Cardiac muscle cell (in vitro differentiated cells and primary cell): ENCODE results near the gene GRIA3. TPM values are rescaled to one million over a fixed set of nuclear protein-coding genes. Genes with fewer than 3 reads are reported as not detected.

Experiments
- DNase-seq, 2 donors: peaks; one replicate each; pipeline versions ENCODE4 v3.0.0 to v3.0.0-alpha.2; 2010 to 2017; ENCODE audit warnings: low read depth in 1 of 2, low spot score in 1 of 2
- H3K27ac ChIP-seq: fragments of 200-600 bp; sonication (generic); 2 replicates; pipeline ENCODE4 v1.5.1; 2016
- H3K27me3 ChIP-seq: fragments of 200-600 bp; sonication (generic); 2 replicates; pipeline ENCODE4 v1.6.0; 2016; ENCODE audit warnings: control low read depth
- H3K36me3 ChIP-seq: fragments of 200-600 bp; sonication (generic); 2 replicates; pipeline ENCODE4 v1.5.1; 2016; ENCODE audit warnings: control low read depth
- H3K4me1 ChIP-seq: fragments of 200-600 bp; sonication (generic); 2 replicates; pipeline ENCODE4 v1.8.1; 2017; ENCODE audit warnings: low read depth, mild to moderate bottlenecking, mixed run types
- H3K4me3 ChIP-seq: fragments of 200-600 bp; sonication (generic); 2 replicates; pipeline ENCODE4 v1.5.1; 2016; ENCODE audit warnings: mild to moderate bottlenecking
- H3K9me3 ChIP-seq: fragments of 200-600 bp; sonication (generic); 2 replicates; pipeline ENCODE4 v1.5.1; 2017; ENCODE audit warnings: low read depth, mild to moderate bottlenecking, control low read depth
- polyA plus RNA-seq: library from polyadenylated mRNA; unstranded; fragments of >200 nt; fragmentation: Nextera tagmentation; extraction: Ambion mirVana; gene quantifications from 2 replicates; pipeline ENCODE4 v1.2.1, GENCODE V29; 2016
- total RNA-seq: library from RNA; depleted of rRNA; stranded (reverse); fragments of >200 nt; gene quantifications from 2 replicates; pipeline ENCODE4 v1.2.3, GENCODE V29; 2016
- TF ChIP-seq, protein P1 (sequence below): IDR thresholded peaks from 2 replicates; pipeline ENCODE4 v1.5.1; 2012; ENCODE audit warnings: low read depth, mild to moderate bottlenecking, low read length

Gene GRIA3
- total and polyA plus RNA-seq, 2 experiments from 2014 or later = 2.8 to 6.1 TPM

DNA sequence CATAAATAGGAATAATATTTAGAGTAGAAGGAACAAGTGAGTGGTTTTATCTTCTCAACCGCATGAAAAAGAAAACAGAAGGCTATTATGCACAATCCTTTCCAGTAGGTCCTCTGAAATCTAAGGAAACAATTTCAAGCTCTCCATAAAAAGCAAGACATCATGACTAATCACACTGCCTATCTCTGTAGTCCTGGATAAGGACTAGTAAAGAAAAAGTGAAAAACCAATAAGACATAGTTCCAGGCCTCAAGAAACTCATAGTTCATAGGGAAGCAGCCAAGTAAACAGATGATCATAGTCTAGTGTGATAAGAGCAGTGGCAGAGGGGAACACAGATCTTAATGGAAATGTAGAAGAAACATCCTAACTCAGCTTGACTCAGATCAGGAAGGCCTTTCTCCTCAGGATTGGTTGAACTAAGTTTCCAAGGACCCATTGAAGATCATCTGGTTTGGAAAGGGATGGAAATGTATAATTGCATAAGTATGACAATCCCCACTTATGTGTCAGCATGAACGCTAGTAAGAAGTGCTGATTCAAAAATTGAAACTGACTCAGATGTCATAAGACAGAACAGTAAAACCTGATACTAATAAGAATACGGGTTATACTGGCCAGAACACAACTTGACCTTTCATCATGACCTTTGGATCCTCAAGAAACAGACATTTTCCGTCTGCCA is 155.3 kb downstream of the GRIA3 start:
- DNase-seq = peak in 1 of 2 donors; percentile 0
- Histone ChIP-seq H3K27me3 (no peaks in the 10 kb centered on the region), H3K27ac (no peak overlapping the region), H3K4me3 (no peak overlapping the region), H3K4me1 (peaks cover 4% of the 10 kb centered on the region), H3K9me3 (no peaks in the 10 kb centered on the region), H3K36me3 (no peaks in the 10 kb centered on the region)
- TF ChIP-seq, protein P1, sequence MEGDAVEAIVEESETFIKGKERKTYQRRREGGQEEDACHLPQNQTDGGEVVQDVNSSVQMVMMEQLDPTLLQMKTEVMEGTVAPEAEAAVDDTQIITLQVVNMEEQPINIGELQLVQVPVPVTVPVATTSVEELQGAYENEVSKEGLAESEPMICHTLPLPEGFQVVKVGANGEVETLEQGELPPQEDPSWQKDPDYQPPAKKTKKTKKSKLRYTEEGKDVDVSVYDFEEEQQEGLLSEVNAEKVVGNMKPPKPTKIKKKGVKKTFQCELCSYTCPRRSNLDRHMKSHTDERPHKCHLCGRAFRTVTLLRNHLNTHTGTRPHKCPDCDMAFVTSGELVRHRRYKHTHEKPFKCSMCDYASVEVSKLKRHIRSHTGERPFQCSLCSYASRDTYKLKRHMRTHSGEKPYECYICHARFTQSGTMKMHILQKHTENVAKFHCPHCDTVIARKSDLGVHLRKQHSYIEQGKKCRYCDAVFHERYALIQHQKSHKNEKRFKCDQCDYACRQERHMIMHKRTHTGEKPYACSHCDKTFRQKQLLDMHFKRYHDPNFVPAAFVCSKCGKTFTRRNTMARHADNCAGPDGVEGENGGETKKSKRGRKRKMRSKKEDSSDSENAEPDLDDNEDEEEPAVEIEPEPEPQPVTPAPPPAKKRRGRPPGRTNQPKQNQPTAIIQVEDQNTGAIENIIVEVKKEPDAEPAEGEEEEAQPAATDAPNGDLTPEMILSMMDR = no peak

DNA sequence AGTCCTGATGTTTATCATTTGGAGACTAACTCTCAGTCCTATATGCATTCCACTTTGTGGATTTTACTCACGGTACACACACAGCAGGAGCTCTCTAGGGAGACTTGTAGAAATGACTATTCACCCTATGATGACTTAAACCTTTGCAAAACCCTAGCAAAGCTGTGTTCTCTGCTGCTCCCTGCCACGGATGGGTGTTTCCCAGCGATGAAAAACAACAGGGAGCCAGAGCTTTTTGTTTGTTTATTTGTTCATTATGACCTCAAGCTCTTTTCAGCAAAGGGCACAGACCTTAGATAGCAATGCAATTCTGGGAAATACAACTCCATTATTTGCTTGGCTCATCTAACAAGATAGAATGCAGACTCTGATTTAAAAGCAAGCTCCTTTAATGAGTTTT is 156.6 kb downstream of the GRIA3 start:
- TF ChIP-seq, protein P1 = no peak
- Histone ChIP-seq H3K4me3 (no peak overlapping the region), H3K36me3 (no peaks in the 10 kb centered on the region), H3K27me3 (no peaks in the 10 kb centered on the region), H3K4me1 (peaks cover 4% of the 10 kb centered on the region), H3K27ac (no peak overlapping the region), H3K9me3 (no peaks in the 10 kb centered on the region)
- DNase-seq = no peak

DNA sequence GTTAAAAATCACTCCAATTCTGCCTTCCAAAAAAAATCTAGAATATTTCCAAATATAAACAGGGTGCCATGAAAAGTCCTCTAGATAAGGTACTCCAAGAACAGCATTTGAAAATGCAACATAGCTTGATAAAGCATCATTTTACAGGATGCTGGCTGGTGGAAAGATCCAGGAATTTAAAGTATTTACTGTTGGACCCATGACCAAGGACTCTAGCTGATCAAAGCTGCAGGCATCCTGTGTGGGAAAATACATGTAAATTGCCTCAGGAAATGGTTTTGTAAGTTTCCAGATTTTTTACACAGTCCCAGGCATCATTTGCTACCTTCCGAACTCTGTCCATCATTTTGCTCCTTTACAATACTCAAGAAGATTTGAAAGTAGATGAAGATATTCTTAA is 164.4 kb downstream of the GRIA3 start:
- H3K4me1 ChIP-seq = no peaks in the 10 kb centered on the region

DNA sequence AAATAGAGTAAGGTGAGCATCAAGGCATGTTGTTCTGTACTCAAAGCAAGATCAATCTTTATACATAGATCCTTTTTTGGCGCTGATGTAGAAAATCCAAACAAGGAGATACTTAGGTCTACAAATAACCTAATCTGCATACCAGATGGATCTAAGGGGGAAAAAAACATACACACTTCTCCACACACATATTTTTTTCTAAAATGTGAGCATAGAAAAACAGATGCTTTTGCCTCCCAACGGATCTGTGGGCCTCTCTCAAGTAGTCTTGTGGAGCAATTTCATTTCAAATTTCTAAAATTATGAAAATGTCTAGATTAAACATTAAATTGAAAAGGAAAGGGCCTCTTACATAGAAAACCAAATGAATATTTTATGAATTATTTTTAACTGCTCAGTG is 166.1 kb downstream of the GRIA3 start:
- Histone ChIP-seq H3K4me3 (no peak overlapping the region), H3K4me1 (no peaks in the 10 kb centered on the region), H3K27me3 (no peaks in the 10 kb centered on the region), H3K27ac (no peak overlapping the region), H3K36me3 (no peaks in the 10 kb centered on the region), H3K9me3 (no peaks in the 10 kb centered on the region)
- DNase-seq = no peak
- TF ChIP-seq, protein P1 = no peak

More for the DNA sequence above, 164.4 kb downstream of the GRIA3 start:
- H3K27me3 ChIP-seq = no peaks in the 10 kb centered on the region
- H3K4me3 ChIP-seq = no peak overlapping the region
- H3K27ac ChIP-seq = no peak overlapping the region
- H3K9me3 ChIP-seq = no peaks in the 10 kb centered on the region
- TF ChIP-seq, protein P1 = no peak
- no peak for DNase-seq
- H3K36me3 ChIP-seq = no peaks in the 10 kb centered on the region

DNA sequence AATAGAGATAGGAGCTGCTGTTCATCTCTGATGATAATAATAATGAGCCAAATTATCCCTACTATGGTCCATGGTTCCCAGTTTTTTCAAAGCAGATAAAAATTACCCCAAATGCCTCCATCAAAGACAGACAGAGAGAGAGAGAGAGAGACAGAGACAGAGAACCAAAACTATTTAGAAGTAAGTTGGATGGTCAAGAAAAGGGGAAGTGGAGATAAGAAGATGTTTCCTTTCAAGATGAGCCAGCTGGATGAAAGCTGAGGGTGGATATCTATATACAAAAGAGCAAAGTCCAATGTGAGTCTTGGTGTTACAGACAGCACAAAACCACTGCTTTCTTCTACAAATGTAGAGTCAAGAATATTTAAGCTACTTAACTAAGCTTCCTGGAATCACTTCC is 173.9 kb downstream of the GRIA3 start:
- Histone ChIP-seq H3K27ac (no peak overlapping the region), H3K27me3 (no peaks in the 10 kb centered on the region), H3K4me3 (no peak overlapping the region), H3K36me3 (no peaks in the 10 kb centered on the region), H3K9me3 (no peaks in the 10 kb centered on the region), H3K4me1 (no peaks in the 10 kb centered on the region)
- DNase-seq = no peak
- TF ChIP-seq, protein P1 = no peak

DNA sequence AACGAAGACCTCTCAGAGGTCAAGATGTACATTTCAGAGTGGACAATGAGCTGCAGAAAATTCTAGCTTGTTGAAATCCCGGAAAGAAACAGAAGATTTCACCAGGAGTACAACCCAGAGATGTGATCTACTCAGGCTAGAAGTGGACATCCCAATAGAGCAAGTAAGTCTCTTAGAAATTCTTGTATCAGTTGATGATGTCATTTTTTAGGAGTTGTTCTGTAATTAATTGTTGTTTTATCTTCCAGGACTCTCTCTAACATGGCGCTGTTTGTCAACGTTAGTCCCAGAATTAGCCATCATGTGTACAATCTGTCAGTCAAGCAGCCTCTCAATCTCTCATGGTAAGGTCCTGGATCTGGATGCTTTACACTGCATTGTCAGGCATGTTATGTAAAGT is 174.4 kb downstream of the GRIA3 start:
- no peaks in the 10 kb centered on the region for H3K27me3 ChIP-seq
- no peak overlapping the region for H3K27ac ChIP-seq
- no peak for DNase-seq
- H3K4me1 ChIP-seq = no peaks in the 10 kb centered on the region
- TF ChIP-seq, protein P1 = no peak
- H3K9me3 ChIP-seq = no peaks in the 10 kb centered on the region
- no peak overlapping the region for H3K4me3 ChIP-seq
- no peaks in the 10 kb centered on the region for H3K36me3 ChIP-seq
